Gastroesophageal sphincter (tissue), 4 donors: ENCODE measurements around the gene AK3. TPM values are rescaled to one million over a fixed set of nuclear protein-coding genes. Genes with fewer than 3 reads are reported as not detected.

Experiments
- ATAC-seq: fragments of 150-250 bp; one replicate; pipeline ENCODE4 v1.9.1; 2016; ENCODE audit warnings: mild to moderate bottlenecking, moderate library complexity
- H3K27ac ChIP-seq, 4 donors: fragments of 200-600 bp; sonication (generic) in 3 of 4; 1 replicate in 3 of 4; 2 replicates in 1 of 4; pipeline ENCODE4 v1.5.1; 2016 to 2019
- H3K27me3 ChIP-seq: fragments of 200-600 bp; sonication (generic); one replicate; pipeline ENCODE4 v1.5.1; 2019
- H3K36me3 ChIP-seq, 2 donors: fragments of 200-600 bp; sonication (generic); one replicate each; pipeline ENCODE4 v1.5.1; 2019; ENCODE audit warnings: control low read depth in 1 of 2
- H3K4me1 ChIP-seq, 3 donors: fragments of 200-600 bp; sonication (generic); 1 replicate in 2 of 3; 2 replicates in 1 of 3; pipeline ENCODE4 v1.5.1; 2016 to 2019; ENCODE audit warnings: control low read depth in 2 of 3
- H3K4me3 ChIP-seq, 2 donors: fragments of 200-600 bp; sonication (generic); one replicate each; pipeline ENCODE4 v1.5.1; 2019; ENCODE audit warnings: mild to moderate bottlenecking in 1 of 2, moderate library complexity in 1 of 2
- H3K9me3 ChIP-seq, 3 donors: fragments of 200-600 bp; sonication (generic); one replicate each; pipeline ENCODE4 v1.5.1; 2017 to 2019; ENCODE audit warnings: control low read depth in 2 of 3
- EP300 ChIP-seq: sonication (generic); formaldehyde crosslinking; IDR thresholded peaks from one replicate; pipeline ENCODE4 v1.6.1; 2017; ENCODE audit warnings: antibody characterized with exemption, mild to moderate bottlenecking
- POLR2A ChIP-seq, 2 donors: fragments of 450-650 bp; IDR thresholded peaks; one replicate each; pipeline ENCODE4 v1.6.1; 2017; ENCODE audit warnings: antibody characterized with exemption in 2 of 2, mild to moderate bottlenecking in 2 of 2, moderate library complexity in 1 of 2
- POLR2AphosphoS5 ChIP-seq: sonication (generic); formaldehyde crosslinking; IDR thresholded peaks from one replicate; pipeline ENCODE4 v1.6.1; 2017; ENCODE audit warnings: antibody characterized with exemption
- WGBS, 2 donors: methylation state at CpG; one replicate each; pipeline ENCODE4 v1.1.5; 2018; ENCODE audit warnings: low coverage in 1 of 2; 5-methylcytosine and 5-hydroxymethylcytosine counted together
- total RNA-seq, 4 donors: library from RNA; depleted of rRNA; stranded (reverse); fragments of >200 nt; gene quantifications; one replicate each; pipeline ENCODE4 v1.1.0, GENCODE V29; 2016
- TF ChIP-seq, protein P1 (sequence below), 4 experiments: fragments of 200-600 bp in 2 of 4; fragments of 450-650 bp in 2 of 4; sonication (generic) in 1 of 4; IDR thresholded peaks; one replicate each; pipeline ENCODE4 v1.5.1; 2017 to 2019; ENCODE audit warnings: antibody characterized with exemption in 4 of 4, mild to moderate bottlenecking in 2 of 4, moderate library complexity in 2 of 4

Gene AK3
- total RNA-seq, 4 donors from 2014 or later, result 104 to 139 (median 119) TPM

DNA sequence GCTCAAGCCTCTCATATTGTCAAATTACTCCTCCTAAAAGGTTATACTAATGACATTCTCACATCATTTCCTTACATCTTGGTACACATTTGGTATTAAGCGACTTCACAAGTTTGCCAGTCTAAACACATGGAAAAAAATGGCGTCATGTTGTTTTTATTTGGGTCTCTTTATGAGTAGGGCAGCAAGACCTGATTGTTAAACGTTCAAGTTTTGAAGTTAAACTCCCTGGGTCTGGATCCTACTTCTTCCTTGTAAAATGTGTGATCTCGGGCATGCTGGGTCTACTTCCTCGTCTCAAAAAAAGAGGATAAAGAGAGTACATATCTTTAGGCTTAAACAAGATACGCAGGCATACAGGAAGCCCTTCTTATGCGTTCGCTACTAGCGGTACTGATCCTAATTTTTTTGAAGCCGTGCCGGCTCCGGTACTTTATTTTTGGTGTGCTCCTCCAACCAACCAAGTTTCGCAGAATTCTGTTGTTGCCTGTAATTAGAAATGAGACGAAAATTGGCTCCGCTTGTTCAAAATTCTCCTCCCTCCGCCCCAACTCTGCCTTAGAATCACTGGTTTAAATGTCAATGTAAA lies 62.2 kb downstream of the AK3 start:
- Histone ChIP-seq H3K27ac (peak overlapping the region; percentile 98 to 100 (median 98)), H3K4me3 (peak overlapping the region; percentile 82 to 91), H3K27me3 (no peaks in the 10 kb centered on the region), H3K36me3 (no peaks in the 10 kb centered on the region), H3K9me3 (no peaks in the 10 kb centered on the region), H3K4me1 (peaks cover 2 to 43% (median 4%) of the 10 kb centered on the region in 3 donors)
- WGBS, 2 donors, result 0% methylated on average over 13 to 15 of the region's 16 CpGs
- ATAC-seq, result peak; percentile 13
- TF ChIP-seq, protein P1, sequence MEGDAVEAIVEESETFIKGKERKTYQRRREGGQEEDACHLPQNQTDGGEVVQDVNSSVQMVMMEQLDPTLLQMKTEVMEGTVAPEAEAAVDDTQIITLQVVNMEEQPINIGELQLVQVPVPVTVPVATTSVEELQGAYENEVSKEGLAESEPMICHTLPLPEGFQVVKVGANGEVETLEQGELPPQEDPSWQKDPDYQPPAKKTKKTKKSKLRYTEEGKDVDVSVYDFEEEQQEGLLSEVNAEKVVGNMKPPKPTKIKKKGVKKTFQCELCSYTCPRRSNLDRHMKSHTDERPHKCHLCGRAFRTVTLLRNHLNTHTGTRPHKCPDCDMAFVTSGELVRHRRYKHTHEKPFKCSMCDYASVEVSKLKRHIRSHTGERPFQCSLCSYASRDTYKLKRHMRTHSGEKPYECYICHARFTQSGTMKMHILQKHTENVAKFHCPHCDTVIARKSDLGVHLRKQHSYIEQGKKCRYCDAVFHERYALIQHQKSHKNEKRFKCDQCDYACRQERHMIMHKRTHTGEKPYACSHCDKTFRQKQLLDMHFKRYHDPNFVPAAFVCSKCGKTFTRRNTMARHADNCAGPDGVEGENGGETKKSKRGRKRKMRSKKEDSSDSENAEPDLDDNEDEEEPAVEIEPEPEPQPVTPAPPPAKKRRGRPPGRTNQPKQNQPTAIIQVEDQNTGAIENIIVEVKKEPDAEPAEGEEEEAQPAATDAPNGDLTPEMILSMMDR (IDR thresholded peaks at IDR 0.05), result peak in 1 of 4 experiments; percentile 2
- TF ChIP-seq POLR2AphosphoS5, result no peak

DNA sequence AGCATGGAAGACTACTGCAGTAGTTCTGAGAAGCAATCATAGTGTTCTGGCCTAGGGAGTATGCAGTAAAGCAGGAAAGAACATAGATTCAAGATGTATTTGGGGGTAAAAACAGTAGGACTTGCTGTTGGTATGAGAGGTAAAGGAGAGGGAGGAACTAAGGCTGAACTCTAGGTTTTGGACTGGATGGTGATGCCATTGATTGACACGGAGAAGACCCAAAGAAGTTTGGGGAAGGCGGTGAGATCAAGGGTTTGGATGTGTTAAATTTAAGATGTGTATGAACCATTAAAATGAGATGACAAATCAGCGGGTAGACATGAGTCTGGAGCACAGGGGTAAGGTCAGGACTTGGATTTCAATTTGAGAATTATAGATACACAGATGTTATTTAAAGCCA lies 63.6 kb downstream of the AK3 start:
- Histone ChIP-seq H3K9me3 (no peaks in the 10 kb centered on the region), H3K27ac (peak overlapping the region in 1 of 4 donors; percentile 98), H3K27me3 (no peaks in the 10 kb centered on the region), H3K4me3 (no peak overlapping the region), H3K4me1 (peaks cover 2 to 31% (median 4%) of the 10 kb centered on the region in 3 donors), H3K36me3 (no peaks in the 10 kb centered on the region)
- 75 to 96% methylated on average over 2 to 3 of the region's 3 CpGs for WGBS, 2 donors
- no peak for ATAC-seq
- TF ChIP-seq POLR2AphosphoS5 (no peak), POLR2A (IDR thresholded peaks at IDR 0.05) (no peak), EP300 (no peak)
- TF ChIP-seq, protein P1 (IDR thresholded peaks at IDR 0.05), result no peak

DNA sequence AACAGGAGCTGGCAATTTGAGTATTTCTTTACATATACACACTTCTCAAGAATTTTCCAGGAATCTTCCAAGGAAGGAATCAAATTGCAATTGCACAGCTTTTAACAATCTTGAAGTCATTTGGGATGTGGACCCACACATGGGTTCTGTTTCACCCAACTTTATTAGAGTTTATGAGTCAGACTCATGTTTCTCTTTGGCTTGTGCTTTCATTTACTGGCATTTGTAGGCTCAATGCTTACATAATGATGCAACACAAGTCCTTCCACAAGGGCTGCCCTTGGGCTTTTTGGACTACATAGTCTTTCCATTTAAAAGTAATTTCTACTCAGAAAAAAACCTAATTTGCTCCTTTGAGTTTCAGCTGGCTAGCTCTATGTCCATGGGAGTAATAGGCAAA lies 66.2 kb downstream of the AK3 start:
- TF ChIP-seq POLR2AphosphoS5, result no peak
- TF ChIP-seq, protein P1 (IDR thresholded peaks at IDR 0.05), result no peak
- no peak for TF ChIP-seq POLR2A (IDR thresholded peaks at IDR 0.05)
- no peak for TF ChIP-seq EP300
- Histone ChIP-seq H3K36me3 (no peaks in the 10 kb centered on the region), H3K27ac (no peak overlapping the region), H3K4me1 (peaks cover 0 to 11% (median 0%) of the 10 kb centered on the region in 3 donors), H3K4me3 (no peak overlapping the region), H3K27me3 (no peaks in the 10 kb centered on the region), H3K9me3 (no peaks in the 10 kb centered on the region)
- ATAC-seq, result no peak

DNA sequence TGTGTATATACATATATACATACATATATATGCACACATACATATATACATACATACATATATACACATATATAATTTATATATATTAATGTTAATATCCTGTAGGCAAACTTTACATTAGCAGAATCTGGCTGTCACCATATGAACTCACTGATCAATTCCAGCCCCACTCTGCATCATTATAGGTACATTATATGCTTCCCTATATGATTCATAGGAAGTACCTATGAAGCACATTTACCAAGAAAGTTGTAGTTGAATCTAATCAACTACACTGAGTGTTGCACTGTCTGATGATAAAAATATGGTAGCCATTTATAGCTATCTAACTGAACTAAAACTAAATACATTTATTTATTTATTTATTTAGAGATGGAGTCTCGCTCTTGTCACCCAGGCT lies 69.3 kb downstream of the AK3 start:
- no peak for ATAC-seq
- no peak overlapping the region for H3K27ac ChIP-seq
- 100% methylated on average over 1 of the region's 1 CpG; no CpG with 5 or more reads in 1 of the 2 donors for WGBS, 2 donors

DNA sequence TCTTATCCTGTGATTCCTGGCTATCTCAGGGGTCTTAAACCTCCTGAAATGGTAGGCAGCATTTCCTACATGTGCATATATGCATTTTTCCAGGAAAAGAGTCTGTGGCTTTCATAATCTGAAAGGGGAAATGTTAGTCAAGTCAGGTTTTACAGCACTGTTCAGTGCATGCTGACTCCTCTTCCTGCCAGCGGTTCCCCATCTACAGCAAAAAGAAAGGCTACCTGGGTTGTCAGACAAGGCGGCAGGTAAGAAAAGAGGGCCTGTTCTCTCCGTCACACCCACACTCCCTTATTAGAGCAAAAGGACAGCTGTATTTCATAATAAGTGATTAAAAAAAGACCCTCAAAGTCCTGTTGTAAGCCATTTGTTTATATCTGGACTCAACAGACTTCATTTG lies 70.4 kb downstream of the AK3 start:
- Histone ChIP-seq H3K4me3 (no peak overlapping the region), H3K27ac (no peak overlapping the region), H3K27me3 (no peaks in the 10 kb centered on the region), H3K4me1 (peaks cover 0 to 14% (median 0%) of the 10 kb centered on the region in 3 donors), H3K36me3 (no peaks in the 10 kb centered on the region), H3K9me3 (no peaks in the 10 kb centered on the region)
- no peak for ATAC-seq
- TF ChIP-seq POLR2AphosphoS5, result no peak
- no peak for TF ChIP-seq EP300
- TF ChIP-seq, protein P1 (IDR thresholded peaks at IDR 0.05), result no peak
- no peak for TF ChIP-seq POLR2A (IDR thresholded peaks at IDR 0.05)
- WGBS, 2 donors, result 72 to 93% methylated on average over 2 to 3 of the region's 3 CpGs

More for the DNA sequence above, 69.3 kb downstream of the AK3 start:
- Histone ChIP-seq H3K36me3 (no peaks in the 10 kb centered on the region), H3K4me3 (no peak overlapping the region), H3K9me3 (no peaks in the 10 kb centered on the region), H3K4me1 (peaks cover 0 to 3% (median 0%) of the 10 kb centered on the region in 3 donors), H3K27me3 (no peaks in the 10 kb centered on the region)
- no peak for TF ChIP-seq EP300
- TF ChIP-seq, protein P1 (IDR thresholded peaks at IDR 0.05), result no peak
